HG02852 (cell line): ENCODE results near the gene DNAJA3.

ENCODE experiments used
- ATAC-seq: cut with Tn5 transposase; IDR thresholded peaks from one replicate; pipeline ENCODE4 v1.9.1; 2021; ENCODE audit warnings: mild to moderate bottlenecking, moderate library complexity; ENCODE audit not compliant: unreplicated experiment

DNAJA3 gene

GRCh38 chr16:4425378-4426020 is at the start of gene DNAJA3:
Gene DNAJA3 (plus strand): TSS chr16:4425868. CDS start chr16:4425882, 14 bp downstream.
- ATAC-seq: peak; percentile 83

GRCh38 chr16:4376126-4376892 is 49.4 kb upstream of the DNAJA3 start:
- no peak for ATAC-seq

GRCh38 chr16:4376893-4377572 is 48.6 kb upstream of the DNAJA3 start:
- no peak for ATAC-seq

- ATAC-seq: no peak
These were observed 48.0 kb upstream of the DNAJA3 start for GRCh38 chr16:4377573-4378154.

- no peak for ATAC-seq
These were observed 47.5 kb upstream of the DNAJA3 start for GRCh38 chr16:4378161-4378666.

GRCh38 chr16:4378999-4379690 is 46.5 kb upstream of the DNAJA3 start:
- ATAC-seq: no peak

GRCh38 chr16:4380119-4381063 is 45.3 kb upstream of the DNAJA3 start:
- ATAC-seq: no peak

GRCh38 chr16:4381072-4381934 is 44.4 kb upstream of the DNAJA3 start:
- ATAC-seq: no peak

- no peak for ATAC-seq
These were observed 43.5 kb upstream of the DNAJA3 start for GRCh38 chr16:4381935-4382794.

GRCh38 chr16:4382795-4383357 is 42.8 kb upstream of the DNAJA3 start:
- no peak for ATAC-seq

GRCh38 chr16:4383591-4384444 is 41.9 kb upstream of the DNAJA3 start:
- no peak for ATAC-seq

GRCh38 chr16:4384509-4384942 is 41.1 kb upstream of the DNAJA3 start:
- no peak for ATAC-seq

- ATAC-seq: no peak
These were observed 40.4 kb upstream of the DNAJA3 start for GRCh38 chr16:4385066-4385788.

- ATAC-seq: no peak
These were observed 39.7 kb upstream of the DNAJA3 start for GRCh38 chr16:4385789-4386450.

GRCh38 chr16:4386451-4386805 is 39.2 kb upstream of the DNAJA3 start:
- no peak for ATAC-seq
